ENCODE data around the gene EHHADH.
A peak's percentile ranks its signal among the peaks of the same experiment; 100 is the strongest.
"Not testable (repeated sequence)": the region's sequence is repeated elsewhere in the genome, so short reads cannot be mapped to it uniquely, and the experiment has no call there.

EHHADH gene

GRCh38 chr3:185250653-185251052 lies 3.2 kb downstream of the EHHADH start:
- DNase-seq = no peak

DNA sequence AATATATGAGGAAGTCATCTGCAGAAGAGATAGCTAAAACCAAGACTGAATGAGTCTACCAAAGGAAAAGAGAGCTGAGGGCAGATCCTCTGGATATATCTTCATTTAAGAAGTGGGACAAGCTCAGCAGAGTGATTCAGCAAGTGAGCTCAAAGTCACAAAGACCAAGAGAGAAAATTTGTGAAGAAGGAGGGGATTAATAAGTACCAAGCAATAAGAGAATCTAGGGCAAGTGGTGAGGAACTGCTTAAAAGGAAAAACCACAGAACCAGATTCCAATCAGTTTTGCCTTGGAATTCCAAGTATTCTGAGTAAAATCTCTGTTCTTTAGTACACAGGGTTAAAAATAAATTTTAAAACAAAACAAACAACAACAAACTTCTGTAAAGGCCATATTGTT lies 3.6 kb downstream of the EHHADH start:
- DNase-seq = no peak

DNA sequence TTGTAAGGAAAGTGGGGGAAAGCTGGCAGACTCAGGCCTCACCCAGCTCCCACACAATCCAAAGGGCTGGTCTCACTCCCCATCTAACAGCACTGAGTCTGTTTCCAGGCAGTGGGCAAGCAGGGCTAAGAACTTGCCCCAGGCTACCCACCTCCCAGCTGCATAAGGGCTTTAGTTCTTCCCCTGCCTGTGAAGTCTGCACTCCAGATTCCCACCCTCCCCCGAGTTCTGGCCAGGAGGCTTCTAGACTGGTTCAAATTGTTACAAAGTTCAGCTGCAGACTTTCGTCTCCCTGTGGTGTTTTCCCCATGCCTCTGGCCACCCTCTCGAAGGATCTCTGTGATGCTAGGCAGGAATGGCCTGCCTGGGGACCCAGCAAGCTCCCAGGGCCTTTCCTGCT lies 11.2 kb downstream of the EHHADH start:
- no peak for DNase-seq

DNA sequence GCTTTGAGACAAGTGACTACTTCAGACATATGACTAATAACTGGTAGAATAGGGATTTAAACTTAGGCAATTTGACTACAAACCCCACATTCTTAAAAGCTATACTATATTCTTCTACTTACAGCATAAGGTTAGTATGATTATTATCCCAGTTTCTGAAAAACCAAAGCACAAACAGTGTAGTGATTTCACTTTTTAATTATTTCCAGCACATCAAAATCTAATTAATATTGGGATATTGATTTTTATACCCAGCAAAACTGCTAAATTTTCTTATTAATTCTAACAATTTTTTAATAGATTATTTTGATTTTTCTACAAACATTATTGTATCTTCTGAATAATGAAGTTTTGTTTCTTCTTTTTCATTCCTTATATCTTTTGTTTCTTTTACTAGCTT lies 16.9 kb downstream of the EHHADH start:
- DNase-seq = no peak

GRCh38 chr3:185233328-185233727 lies 20.5 kb downstream of the EHHADH start:
- no peak for DNase-seq

DNA sequence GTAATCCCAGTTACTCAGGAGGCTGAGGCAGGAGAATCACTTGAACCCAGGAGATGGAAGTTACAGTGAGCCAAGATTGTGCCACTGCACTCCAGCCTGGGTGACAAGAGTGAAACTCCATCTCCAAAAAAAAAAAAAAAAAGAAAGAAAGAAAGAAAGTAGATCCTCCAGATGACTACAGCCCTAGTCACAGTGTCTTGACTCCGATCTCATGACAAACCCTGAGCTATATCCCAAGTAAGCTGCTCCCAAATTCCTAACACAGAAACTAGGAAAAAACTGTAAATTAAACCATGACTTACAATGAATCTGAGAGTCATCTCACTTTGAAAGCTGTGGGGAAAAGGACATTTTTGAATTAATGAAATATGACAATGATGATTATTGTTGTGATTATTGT lies 27.3 kb downstream of the EHHADH start:
- DNase-seq = not testable (repeated sequence)

DNA sequence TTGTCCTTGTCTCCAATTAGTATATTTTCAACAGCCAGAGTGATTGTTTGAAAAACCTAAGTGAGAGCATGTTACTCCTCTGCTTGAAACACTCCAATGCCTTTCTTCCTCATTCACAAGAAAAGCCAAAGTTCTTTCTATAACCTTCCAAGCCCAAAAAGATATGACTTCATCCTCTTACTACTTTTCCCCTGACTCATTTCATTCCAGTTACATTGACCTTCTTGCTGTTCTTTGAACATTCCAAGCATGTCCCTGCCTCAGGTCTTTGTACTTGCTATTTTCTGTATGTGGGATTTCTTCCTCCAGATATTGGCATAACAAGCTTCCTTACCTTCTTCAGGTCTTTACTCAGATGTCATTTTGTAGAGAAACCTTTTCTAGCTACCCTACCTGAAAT lies 28.3 kb downstream of the EHHADH start:
- DNase-seq = no peak

DNA sequence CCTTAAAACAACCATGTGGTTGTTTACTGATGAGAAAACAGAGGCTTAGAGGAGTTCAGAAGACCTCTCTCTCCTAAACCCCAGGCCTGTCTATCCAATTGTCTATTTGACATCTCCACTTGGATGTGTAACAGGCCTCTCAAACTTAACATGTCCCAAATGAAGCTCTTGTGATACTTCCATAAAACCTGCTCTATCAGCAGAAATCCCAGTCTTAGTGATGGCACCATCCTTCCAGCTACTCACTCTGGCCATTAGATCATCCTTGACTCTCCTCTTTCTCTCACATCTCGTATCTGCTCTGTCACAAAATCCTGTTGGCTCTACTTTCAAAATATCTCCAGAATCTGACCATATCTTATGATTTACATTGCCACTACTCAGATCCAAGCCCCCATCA lies 28.8 kb downstream of the EHHADH start:
- no peak for DNase-seq

DNA sequence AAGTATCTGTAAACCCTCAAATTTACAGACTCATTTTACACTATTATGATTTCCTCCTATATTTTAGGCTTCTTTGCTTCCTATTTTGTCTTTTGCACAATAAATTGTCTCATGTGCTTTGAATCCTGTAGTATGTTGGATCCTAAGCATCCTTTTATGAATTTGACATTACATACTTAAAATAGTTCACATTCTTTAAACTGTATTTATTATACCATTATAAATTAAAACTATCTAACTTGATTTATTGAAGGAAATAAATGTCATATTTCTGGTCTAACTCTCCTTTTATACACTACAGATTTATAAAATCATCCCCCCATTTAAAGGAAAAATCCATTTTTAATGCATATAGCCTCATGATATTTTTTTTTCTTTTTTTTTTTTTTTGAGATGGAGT lies 32.6 kb downstream of the EHHADH start:
- no peak for DNase-seq

GRCh38 chr3:185216607-185216958 lies 37.3 kb downstream of the EHHADH start:
- no peak for DNase-seq

GRCh38 chr3:185215873-185216606 lies 37.8 kb downstream of the EHHADH start:
- peak; percentile 22 for DNase-seq

DNA sequence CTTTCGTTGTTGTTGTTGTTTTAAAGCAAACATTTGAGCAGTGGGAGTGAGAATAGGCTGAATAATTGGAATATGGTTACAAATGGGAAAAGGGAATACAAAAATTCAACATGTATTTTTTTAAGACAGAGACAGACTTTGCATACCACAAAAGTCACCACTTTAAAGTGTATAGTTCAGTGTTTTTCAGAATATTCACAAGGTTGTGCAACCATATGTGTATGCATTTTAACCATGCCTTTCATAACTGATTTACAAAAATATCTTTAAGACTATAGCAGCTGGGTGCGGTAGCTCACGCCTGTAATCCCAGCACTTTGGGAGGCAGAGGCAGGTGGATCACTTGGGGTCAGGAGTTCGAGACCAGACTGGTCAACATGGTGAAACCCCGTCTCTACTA lies 41.3 kb downstream of the EHHADH start:
- DNase-seq = no peak

GRCh38 chr3:185212086-185212485 lies 41.8 kb downstream of the EHHADH start:
- DNase-seq = no peak

GRCh38 chr3:185210621-185211142 lies 43.2 kb downstream of the EHHADH start:
- DNase-seq = no peak

DNA sequence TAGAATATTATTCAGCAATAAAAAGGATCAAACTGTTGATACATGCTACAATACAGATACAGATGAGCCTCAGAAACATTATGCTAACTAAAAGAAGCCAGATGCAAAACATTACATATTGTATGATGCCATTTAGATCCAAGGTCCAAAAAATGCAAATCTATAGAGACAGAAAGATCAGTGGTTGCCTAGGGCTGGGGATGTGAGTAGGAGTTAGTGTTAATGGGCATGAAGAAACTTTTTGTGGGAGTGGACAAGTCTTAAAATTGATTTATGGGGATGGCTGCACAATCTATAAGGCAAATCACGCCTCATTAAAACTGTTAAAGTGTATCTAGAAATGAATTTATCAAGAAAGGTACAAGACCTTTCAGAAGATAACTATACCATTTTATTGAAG lies 45.0 kb downstream of the EHHADH start:
- no peak for DNase-seq

DNA sequence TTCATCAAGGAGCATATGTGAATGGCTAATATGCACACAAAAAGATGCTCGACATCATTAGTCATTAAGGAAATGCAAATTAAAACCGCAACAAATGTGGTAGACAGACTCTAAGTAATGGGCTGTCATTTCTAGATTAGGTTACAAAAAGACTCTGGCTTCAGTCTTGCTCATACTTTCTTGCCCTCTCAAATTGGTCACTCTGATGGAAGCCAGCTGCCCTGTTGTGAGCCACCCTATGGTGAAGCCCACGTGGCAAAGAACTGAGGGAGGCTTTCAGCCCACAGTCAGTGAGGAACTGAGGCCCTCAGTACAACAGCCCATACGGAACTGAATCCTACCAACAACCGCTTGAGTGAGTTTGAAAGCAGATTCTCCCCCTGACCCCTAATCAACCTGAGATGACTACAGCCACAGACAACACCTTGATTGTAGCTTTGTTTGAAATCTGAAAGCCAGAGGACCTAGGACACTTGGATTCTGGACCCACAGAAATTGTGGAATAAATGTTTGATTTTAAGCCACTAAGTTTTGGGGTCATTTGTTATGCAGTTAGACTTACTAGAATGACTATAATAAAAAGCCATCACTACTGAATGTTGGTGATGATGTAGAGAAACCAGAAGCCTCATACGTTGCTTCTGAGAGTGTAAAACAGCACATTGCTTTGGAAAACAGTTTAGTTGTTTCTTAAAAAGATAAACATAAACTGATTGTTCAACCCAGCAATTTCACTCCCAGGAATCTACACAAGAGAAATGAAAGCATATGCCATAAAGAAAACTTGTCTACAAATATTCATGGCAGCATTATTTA lies 45.7 kb downstream of the EHHADH start:
- no peak for DNase-seq

DNA sequence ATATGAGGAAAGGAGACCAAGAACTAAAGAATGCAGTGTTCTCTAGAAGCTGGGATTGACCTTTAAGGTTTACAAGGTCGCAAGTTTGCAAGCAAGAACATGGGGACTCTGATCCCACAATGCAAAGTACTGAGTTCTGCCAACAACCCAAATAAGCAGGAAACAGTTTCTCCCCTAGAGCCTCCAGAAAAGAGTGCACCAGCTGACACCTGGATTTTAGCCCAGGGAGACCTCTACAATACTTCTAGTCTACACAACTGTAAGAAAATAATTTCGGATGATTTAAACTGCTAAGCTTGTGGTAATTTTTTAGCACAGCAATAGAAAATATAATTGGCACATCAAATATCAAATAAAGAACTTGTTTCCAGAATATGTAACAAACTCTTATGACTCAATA lies 46.4 kb downstream of the EHHADH start:
- DNase-seq = no peak

DNA sequence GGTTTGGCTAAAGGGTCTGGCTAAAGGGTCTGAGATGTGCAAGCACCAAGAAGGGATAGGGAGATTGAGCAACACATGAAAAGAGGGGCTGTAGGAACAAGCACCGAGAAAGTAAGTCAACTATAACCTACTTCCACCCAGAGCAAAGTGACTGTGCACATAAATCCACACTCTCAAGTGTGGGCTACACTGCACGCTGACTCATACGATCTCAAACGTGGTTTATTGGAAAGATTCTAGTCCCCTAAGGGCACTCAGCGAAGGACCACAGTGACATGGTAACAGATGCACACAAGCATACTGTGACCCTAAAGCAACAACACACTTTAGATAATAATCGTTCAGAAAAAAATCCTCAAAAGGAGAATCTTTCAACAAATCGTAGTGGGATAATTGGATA lies 48.0 kb downstream of the EHHADH start:
- DNase-seq = no peak

DNA sequence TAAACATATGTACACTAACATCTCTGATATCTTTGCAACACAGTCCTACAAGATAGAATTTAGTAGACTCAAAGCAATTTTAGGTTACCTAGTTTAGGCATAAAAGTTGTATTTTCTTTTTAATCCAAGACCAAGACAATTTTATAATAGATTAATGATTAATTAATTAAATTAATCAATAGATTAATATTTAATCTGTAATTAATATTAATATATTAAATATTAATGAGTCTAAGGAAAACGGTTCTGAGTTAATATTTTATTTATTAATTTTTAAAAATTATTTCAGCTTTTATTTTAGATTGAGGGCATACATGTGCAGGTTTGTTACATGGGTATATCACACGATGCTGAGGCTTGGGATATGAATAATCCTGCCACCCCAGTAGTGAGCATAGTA lies 49.0 kb downstream of the EHHADH start:
- no peak for DNase-seq

- DNase-seq = no peak
Measured at GRCh38 chr3:185200639-185201038, 53.2 kb downstream of the EHHADH start.

DNA sequence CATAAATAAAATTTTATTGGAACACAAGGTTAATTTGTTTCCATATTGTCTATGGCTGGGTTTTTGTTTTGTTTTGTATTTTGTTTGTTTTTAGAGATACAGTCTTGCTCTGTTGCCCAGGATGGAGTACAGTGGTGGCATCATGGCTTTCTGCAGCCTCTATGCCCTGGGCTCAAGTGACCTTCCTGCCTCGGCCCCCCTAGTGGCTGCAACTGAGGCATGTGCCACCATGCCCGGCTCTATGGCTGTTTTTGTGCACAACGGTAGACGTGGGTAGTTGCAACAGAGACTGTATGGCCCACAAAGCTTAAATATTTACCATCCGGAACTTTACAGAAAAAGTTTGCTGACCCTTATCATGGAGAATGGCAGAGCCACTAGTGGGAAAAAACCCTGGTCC lies 54.2 kb downstream of the EHHADH start:
- no peak for DNase-seq

DNA sequence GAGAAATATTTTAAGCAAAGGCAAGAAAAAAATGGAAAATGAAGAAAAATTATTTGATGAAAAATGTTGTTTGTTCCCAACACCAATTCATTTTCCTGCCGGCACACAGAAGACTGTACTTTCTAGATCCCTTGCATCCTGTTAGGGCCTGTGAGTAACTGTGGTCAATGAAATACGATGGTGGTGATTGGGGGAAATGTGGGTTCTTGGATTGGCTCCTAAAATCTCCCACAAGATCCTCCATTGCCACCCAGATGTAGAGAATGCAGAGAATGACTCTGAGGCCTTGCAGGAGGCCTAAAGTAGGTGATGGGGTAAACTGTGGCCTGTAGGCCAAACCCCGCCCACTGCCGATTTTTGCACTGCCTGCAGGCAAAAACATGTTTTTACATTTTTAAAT lies 54.6 kb downstream of the EHHADH start:
- DNase-seq = no peak

- no peak for DNase-seq
Measured at GRCh38 chr3:185197068-185197467, 56.8 kb downstream of the EHHADH start.

GRCh38 chr3:185195652-185196051 lies 58.2 kb downstream of the EHHADH start:
- no peak for DNase-seq
